Activated effector memory CD4-positive, alpha-beta T cell treated with anti-CD3 and anti-CD28 coated beads, Interleukin-2, amount 50 U/mL, for 16 hours (primary cell): ENCODE measurements around the gene CLSTN2.

Source experiments
- DNase-seq: peaks from one replicate; pipeline ENCODE4 v3.0.0-alpha.2; 2020

The CLSTN2 gene

DNA sequence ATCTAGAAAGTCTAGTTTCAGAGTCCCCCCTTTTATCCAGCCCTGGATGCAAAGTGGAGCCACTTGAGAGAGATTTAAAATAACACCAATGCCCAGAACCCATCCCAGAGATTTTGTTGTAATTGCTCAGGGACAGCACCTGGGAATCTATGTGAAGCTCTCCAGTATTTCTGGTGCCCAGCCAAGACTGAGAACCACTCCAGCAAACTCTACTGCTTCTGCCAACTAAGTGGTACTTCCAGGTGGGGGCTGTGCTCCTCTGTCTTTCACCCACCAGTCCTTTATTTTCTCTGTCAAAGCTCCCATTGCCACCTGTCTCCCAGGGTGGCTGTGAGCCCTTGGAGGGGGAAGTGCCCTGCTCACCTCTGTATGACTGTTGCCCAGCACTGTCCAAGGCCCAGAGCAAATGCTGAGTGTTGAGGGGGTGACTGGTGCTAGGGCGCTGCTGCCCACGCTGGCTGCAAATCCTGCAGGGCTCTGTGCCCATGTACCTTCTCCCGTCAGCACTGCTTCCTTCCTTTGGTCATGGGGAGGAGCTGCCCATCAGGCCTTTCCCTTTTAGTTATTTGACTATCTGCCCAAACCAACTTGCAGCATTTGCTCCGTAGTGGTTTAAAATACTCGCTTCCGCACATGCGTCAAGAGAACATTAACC, 9.4 kb downstream of the CLSTN2 start:
- DNase-seq, result no peak

DNA sequence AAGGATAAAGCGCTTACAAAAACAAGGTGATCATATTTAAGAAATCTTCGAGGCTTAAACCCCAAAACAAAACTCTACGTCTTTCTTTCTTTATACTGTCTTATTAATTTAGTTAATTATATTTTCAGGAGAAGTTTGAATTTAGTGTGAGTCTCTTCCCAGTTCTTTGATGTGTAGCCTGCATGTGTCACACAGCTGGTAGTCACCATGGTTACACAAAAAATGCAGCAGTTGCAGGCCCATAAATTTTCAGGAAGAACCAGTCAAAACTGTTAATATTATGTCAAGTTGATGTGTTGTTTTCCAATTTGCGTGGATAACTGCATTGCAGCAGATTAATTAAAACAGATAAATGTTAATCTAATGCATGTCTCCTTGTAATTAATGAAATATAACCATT, 10.4 kb downstream of the CLSTN2 start:
- DNase-seq, result no peak

DNA sequence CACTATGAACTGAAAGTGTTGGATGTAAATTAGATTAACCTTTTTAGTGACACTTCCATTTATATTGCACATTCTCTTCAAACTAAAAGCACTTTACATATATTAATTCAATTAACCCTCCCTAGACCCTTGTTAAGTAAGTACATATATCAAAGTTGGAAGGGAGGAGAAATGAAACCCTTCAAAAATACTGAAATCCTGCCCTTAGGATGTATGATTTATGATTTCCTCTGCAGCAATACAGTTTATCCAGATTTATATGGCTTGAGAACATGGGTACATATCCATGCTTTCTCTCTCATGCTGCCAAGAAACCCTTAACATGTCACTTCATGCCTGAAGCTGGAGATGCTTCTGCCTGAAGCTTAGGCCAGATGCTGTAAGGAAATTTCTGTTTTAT, 11.0 kb downstream of the CLSTN2 start:
- no peak for DNase-seq

DNA sequence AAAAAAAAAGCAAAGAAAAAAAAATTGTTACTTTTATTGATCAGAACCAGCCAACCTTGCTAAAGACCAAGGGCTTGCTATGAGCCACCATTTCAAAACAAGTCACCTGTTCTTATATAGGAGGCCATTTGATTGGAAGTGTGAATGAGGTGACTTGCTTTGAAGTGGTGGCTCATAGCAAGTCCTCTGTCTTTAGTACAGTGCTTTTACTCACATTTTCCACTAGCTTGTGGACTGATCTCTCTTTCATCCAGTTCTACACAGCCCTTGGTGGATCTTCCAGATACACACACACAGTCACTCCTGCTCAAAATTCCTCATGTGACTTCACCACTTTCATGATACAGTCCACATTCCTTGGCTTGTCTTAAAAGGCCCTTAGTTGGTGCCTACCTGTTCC, 13.5 kb downstream of the CLSTN2 start:
- DNase-seq, result no peak

DNA sequence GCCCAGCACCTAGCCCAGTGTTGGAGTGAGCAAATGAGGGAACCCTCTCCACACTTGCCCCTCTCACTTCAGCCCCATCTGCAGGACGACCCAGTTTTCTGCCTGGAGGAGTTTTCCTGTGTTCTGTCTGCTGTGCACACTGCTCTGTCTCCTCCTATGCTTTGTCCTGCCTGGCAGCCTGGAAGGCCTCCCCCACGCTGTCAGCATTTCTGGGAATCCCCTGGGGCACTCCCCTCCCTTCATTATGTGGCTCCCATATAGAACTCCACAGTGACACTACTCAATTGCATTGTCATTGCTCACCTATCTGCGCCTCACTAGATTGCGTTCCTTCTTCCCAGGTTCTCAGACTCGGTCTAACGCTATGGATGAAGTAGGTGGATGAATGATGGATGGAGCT, 13.9 kb downstream of the CLSTN2 start:
- no peak for DNase-seq

DNA sequence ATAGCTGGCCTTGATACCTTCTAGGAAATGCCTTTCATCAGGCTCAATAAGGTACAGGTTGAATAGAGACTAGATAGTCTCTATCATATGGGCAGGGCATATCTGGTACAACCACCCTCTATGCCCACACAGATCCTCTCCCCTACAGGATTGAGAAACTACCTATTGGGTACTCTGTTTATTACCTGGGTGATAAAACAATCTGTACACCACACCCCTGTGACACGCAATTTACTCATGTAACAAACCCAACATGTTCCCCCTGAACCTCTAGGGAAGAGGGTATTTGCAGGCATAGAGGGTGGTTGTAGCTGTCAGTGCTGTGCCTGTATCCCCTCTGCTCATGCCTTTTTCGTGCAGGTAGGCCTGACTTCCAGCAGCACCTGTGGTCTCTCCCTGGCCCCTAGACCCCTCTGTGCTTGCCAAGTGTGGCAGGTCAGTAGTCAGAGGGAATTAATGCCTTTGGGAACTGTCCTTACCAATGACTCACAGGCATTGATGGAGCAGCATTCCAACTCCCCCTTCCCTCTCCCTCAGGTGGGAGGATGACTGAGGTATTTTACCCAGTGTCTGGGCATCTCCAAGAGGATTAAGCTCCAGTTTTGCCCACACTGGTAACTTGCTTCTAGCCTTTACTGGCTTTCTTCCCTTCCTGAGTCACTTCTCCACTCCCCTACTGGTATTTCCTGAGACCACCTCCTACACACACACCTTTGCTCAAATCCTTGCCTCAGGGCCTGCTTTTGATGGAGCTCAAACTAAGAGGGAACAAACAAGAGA, 18.3 kb downstream of the CLSTN2 start:
- no peak for DNase-seq

DNA sequence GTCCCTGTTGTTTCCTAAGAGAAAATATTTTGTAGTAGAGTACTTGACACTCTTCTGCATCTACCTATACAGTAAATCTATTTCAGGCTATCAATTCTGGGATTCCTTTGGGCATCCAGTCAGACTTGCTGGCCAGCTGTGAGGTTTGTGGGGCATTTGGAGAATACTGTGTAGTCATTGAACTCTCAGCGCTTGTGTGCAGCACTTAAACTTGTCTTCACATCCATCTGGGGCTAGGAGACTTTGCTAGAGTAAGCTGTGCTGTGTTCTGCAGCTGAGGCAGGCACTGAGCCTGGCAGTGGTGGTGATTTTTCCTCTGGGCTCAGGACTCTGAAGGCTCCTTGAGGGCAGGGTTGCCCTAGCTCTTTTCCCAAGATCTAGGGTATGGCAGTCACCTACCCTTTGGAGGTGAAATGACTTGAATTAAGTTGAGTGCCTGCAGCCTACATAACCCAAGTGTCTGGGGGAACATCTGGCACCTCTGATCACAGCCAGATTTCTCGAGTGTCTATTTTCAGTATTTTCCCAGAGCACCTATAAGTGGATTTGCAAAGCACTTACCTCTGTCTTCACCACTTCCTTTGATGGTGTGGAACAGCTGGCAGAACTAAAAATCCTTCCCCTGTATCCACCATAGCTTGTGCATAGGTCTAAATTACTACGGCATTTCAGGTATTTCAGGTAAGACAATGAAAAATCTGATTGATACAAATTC, 19.3 kb downstream of the CLSTN2 start:
- no peak for DNase-seq

DNA sequence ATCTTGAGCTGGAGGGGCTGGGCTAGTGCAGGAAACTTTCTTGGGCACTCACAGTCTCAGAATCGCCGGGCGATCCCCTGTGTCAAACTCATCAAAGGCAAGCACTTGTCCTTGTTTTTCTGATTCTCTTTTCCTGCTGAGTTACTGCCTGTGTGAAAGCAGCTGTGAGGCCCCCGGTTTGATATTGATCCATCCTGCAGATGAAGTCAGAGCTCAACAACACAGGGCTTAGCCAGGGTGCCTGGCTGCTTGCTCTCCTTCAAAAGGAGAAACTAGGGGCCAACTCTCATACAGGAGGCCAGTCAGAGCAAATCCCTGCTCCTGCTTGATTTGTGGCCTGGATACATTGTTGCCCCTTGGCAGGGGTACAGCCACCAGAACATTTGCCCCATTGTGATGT, 22.9 kb downstream of the CLSTN2 start:
- no peak for DNase-seq

DNA sequence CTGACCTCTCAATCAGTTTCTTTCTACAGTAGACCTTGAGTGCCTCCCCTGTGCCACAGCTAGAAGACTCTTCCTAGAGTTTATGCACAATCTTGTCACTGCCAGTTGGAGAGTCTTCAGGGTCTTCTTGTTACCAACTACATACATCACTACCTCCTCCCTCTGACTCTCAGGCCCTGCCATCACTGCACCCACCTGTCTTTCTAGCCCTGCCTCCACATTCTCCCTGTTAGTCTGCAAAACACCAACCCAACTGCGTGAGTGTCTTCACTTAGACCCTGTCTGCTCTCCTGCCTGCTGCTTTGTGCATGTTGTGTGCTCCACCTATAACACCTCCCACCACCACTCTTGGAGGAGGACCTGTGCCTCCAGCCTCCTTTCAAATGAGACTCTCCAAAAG, 34.4 kb downstream of the CLSTN2 start:
- no peak for DNase-seq

DNA sequence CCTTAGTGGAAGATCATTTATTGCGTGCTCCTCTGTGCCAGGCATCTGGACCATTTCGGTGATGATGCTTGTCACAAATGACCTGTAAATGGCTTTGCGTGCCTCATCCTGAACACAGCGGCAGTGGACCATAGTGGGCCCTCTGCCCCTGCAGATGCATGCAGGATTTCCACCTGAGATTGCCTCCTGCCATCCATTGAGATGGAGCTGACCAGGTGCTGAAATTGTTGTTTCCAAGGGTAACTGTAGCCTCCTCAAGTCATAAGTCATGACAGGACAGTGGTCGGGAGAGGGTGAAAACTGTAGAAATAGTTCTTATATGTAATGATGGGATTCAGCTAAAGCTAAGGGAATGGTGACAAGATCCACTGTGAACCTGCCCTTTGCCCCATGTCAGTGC, 35.5 kb downstream of the CLSTN2 start:
- no peak for DNase-seq

DNA sequence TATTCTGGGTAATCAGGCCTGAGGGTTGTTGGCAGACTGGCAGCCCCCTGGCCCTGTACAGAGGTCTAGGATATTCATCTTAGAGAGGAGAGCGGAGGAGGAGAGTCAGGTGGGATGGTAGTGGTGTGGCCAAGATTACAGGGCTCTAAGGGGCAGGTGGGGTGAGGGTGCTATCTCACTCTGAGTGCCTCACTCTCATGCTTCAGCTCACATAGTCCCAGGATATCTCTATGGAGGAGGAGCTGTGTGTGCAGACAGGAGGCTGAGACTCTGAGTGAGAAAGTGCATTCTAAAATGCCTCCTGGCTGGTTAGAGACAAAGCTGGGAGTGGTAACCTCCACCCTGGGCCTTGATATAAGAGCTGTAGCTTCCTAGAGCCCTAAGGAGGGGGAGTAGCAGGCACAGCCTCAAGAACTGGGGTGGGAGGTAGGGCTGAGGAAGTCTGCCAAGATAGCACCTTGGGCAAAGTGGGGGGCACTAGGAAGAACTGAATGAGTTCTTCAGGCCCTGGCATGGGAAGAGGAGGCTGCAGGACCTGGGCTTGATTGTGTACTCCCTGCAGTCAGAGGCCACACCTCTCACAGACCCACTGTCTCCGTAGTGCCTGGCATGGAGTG, 39.9 kb downstream of the CLSTN2 start:
- no peak for DNase-seq

DNA sequence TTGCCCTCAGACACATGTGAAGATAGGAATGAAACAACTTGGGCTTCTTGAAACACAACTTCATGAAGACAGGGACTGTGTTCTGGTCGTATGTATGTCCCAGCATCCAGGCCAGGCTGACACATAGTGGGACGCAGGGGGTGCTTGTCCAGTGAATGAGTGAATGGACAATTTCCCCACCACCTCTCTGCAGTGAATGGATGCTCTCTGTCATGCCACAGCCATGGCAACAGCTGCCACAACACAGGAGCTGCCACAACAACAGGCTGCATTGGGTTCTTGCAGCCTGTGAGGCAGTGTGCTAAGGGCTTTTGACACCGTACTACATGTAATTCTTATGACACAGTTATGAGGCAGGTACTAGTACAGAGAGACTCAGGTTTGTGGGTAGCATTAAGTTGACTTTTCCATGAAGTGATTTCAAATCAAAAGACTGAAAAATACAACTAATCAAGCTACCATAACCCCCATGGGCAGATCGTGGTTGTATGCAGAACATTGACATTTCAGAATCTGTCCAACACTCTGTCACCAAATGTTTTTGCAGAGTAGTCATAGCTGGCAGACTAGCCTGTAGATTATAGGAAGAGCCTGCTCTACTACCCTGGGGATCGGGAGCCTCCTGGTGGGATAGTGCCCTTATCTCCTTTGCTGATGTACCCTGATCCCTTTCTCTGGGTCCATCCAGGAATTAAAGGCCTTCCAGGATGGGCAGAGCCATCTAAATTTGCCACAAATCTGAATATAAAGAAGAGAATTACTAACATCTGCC, 40.8 kb downstream of the CLSTN2 start:
- no peak for DNase-seq

DNA sequence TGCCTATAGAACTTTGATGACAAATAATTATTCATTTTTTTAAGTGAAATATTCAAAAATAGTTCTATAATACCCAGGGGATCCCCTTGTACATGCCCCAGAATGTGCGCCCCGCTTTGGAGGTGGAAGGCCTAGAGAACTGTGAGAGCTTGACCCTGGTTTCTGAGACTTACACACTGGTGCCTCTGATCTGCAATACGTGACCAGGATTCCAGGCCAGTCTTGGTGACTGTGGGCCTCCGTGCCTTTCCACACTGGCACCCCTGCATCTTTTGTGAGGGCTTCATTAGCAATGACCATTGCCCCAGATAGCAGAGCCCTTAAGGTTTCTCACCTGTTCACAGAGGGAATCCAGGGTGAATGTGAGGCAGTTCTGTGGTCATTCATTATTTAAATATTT, 44.0 kb downstream of the CLSTN2 start:
- DNase-seq, result no peak

DNA sequence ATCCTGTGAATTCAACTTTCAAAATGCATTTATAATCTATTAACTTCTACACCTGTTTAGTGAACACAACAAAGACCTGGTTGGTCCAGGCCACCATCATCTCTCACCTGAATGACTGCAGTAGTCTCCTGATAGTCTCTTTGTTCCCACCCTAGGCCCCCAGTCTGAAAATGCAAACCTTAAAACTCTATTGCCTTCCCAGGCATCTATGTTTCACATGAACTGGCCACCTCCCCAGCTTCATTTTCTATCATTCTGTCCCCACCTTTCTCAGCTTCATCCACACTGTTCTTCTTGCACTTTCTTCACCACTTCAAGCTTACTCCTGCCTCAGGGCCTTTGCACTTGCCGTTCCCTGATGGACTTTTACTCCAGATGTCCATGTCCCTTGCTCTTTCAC, 45.0 kb downstream of the CLSTN2 start:
- no peak for DNase-seq

DNA sequence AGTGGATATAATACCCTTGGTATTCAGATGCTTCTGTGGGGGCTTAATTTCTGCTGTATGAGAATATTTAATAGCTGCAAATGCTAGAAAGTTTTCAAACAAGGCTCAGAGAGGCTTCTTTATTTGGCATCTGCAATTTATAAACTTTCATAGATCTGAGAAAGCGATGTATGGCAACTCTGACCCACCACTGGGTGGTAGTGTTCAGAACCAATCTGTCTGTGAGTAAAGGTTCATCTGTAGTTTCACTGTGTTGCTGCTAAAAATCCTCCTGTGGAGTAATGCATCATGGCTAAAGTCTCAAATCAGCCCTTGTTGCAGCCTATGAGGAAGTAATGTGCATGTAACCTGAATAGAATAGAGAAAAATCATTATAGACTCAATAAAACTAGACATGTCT, 47.4 kb downstream of the CLSTN2 start:
- no peak for DNase-seq

DNA sequence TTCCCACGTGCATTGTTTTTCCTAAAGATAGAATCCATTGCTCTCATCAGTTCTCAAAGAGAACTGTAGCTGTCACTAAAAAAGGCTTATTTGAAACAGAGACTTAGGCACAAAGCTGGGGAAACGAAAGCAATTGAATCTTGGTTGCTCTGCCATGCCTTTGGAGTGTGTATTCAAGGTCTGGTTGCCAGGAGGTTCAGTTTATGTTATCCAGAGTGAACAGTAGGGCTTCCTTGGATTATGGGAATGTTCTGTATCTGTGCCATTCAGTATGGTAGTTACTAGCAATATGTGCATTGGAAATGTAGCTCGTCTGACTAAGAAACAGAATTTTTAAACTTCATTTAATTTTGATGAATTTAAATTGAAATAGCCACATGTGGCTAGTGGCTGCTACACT, 50.6 kb downstream of the CLSTN2 start:
- no peak for DNase-seq

DNA sequence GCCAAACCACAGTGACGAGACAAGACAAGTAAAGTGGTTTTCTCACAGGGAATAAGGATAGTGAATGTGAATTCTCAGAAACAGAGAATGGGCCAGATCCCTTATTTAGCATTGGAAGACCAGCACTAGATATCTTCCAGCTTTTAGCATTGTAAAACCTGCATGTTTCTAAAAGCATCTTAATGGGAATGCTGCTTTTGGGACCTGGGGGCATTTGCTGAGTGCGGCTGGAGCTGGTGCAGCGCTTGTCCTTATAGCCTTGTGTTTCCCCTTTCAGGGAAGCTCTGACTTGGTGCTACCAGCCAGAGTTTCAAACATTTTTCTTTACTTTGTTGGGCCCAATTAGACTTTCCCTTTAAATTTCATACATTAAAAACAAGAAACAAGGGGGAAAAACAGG, 52.9 kb downstream of the CLSTN2 start:
- DNase-seq, result no peak

DNA sequence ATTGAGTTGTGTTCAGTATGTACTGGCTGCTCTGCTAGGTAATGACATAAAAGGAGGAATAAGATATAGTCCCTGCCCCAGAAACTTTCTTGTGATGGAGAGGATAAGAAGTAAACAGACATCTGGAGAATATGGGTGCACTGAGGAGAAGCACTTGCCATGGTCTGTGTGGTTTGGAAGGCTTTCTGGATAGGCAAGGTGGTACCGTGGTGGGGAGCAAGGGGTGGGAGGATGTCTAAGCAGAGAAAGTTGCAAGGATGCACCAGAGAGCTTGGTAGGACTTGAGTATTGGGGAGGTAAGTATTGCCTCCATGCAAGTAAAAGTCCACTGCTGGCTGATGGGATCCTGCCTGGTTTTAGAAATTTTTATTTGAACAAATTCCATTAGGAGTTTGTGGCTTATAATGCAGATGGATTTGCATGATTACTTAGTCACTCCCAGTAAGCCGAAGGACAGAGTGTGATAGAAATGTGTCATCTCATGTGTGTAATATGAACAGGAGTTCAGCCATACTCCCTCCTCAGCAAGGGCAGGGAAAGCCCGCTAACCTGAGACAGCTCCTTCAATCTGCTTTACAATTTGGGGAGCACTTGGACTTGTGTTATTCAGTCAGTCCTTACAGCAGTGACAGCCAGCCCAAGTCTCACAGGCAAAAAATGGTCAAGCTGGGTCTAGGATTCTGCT, 53.6 kb downstream of the CLSTN2 start:
- DNase-seq, result no peak

DNA sequence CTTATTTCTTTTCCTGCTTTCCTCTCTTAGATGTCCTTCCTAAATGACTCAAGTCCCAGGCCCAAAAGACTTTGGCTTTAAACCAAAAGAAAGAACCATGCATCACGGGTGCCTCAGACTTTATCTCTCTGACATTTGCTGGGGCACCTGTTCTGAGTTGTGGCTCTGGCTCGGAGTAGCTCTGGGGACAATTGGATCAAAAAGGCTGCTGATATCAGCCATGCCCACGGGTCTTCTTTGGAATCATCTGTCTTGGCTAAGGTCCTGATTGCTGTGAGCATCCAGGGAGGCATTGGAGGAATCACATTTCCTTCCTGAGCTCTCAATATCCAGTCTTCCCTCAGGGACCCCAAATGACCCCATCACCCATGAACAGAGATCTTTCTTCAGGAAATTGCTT, 59.9 kb downstream of the CLSTN2 start:
- DNase-seq, result no peak

DNA sequence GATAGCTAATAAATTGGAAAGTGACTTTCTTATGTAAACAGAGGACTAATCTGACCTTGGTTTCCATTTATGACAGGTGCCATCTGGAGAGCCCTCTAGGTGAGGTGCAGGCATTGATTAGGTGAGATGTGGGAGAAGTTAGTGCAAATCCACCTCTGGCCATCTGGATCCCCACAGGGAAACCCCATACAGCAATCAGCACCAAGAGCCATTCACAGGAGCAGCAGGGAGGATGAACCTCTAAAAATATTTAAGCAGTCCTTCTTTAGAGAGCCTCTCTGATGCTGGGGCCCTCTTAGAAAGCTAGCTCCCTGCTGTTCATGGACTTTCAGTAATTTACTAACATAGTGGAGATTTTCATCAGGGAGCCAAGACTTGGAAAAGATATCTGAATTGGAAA, 69.3 kb downstream of the CLSTN2 start:
- DNase-seq, result no peak

DNA sequence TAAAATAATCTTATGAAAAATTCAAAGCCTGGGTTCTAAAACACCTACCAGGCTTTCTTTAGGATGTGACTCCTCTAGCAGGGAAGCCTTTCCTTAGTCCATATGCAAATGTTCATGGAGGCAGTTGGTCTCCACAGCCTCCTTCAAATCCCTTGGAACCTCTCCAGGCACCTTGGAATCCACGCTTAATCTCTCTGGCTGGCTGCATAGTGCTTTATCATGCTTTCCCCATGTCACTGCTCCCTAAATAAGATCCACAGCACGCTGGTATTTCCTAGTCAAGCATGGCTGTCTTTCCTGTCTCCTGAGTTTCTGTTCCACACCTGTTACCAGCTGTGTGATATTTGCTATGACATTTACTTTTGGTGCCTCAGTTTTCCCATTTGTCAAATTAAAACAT, 71.3 kb downstream of the CLSTN2 start:
- DNase-seq, result no peak

DNA sequence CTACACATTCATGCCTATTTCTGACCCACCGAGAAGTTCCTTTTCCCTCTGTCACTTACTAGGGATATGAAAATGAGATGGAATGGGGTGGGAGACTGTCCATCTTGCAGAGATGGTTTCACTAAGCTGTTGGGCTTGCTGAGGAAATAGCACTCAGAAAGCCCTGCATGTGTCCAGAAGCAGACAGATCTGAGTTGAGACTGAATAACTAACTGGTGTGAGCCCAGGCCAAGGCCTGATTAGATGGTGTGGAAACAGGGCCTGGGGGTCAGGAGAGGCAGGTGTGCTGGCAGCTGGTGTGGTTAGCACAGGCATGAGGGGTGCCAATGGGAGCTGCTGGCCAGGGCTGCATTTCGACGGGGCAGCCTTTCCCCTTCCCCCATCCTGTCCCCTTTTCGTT, 72.1 kb downstream of the CLSTN2 start:
- DNase-seq, result no peak
